Neural progenitor cell (in vitro differentiated cells): ENCODE data around the gene NBEAL1. TPM values are rescaled to one million over a fixed set of nuclear protein-coding genes. Genes with fewer than 3 reads are reported as not detected.

Experiments
- DNase-seq: peaks from one replicate; pipeline ENCODE4 v3.0.0-alpha.2; 2016; ENCODE audit warnings: low spot score
- H2AFZ ChIP-seq: fragments of 200-600 bp; sonication (generic); replicated peaks from 2 replicates; pipeline ENCODE4 v1.6.1; 2016; ENCODE audit warnings: antibody characterized with exemption
- H3F3A ChIP-seq: fragments of 200-600 bp; sonication (generic); 2 replicates; pipeline ENCODE4 v1.6.1; 2016; ENCODE audit warnings: antibody characterized with exemption, low read depth
- H3K27ac ChIP-seq: fragments of 200-600 bp; sonication (generic); 2 replicates; pipeline ENCODE4 v1.5.1; 2016; ENCODE audit warnings: mild to moderate bottlenecking
- H3K27me3 ChIP-seq: fragments of 200-600 bp; sonication (generic); 2 replicates; pipeline ENCODE4 v1.6.1; 2016; ENCODE audit warnings: mild to moderate bottlenecking, moderate library complexity
- H3K36me3 ChIP-seq: fragments of 200-600 bp; sonication (generic); 2 replicates; pipeline ENCODE4 v1.5.1; 2016
- H3K4me1 ChIP-seq: fragments of 200-600 bp; sonication (generic); 2 replicates; pipeline ENCODE4 v1.6.1; 2016; ENCODE audit warnings: mixed run types
- H3K4me2 ChIP-seq: fragments of 200-600 bp; sonication (generic); 2 replicates; pipeline ENCODE4 v1.6.1; 2016
- H3K4me3 ChIP-seq: fragments of 200-600 bp; sonication (generic); 2 replicates; pipeline ENCODE4 v1.5.1; 2016
- H3K79me2 ChIP-seq: fragments of 200-600 bp; sonication (generic); 2 replicates; pipeline ENCODE4 v1.6.1; 2016; ENCODE audit warnings: low read depth
- H3K9ac ChIP-seq: fragments of 200-600 bp; sonication (generic); 2 replicates; pipeline ENCODE4 v1.6.1; 2016
- H3K9me3 ChIP-seq: fragments of 200-600 bp; sonication (generic); 2 replicates; pipeline ENCODE4 v1.5.1; 2016; ENCODE audit warnings: low read depth
- H4K20me1 ChIP-seq: fragments of 200-600 bp; sonication (generic); 2 replicates; pipeline ENCODE4 v1.6.1; 2016; ENCODE audit warnings: low read depth
- H3K27ac Mint-ChIP-seq: 3 replicates; pipeline ENCODE4 v1.8.0; 2021; ENCODE audit warnings: mixed read lengths
- H3K27me3 Mint-ChIP-seq: 2 replicates; pipeline ENCODE4 v1.8.0; 2022; ENCODE audit warnings: low read depth, mild to moderate bottlenecking, inconsistent platforms, moderate library complexity, mixed read lengths; ENCODE audit not compliant: insufficient read depth
- H3K36me3 Mint-ChIP-seq: 3 replicates; pipeline ENCODE4 v1.8.0; 2021; ENCODE audit warnings: mixed read lengths
- H3K4me1 Mint-ChIP-seq: 3 replicates; pipeline ENCODE4 v1.8.0; 2021; ENCODE audit warnings: mixed read lengths
- H3K4me3 Mint-ChIP-seq: 3 replicates; pipeline ENCODE4 v1.8.0; 2021; ENCODE audit warnings: mild to moderate bottlenecking, moderate library complexity, mixed read lengths
- H3K9me3 Mint-ChIP-seq: 3 replicates; pipeline ENCODE4 v1.8.0; 2020; ENCODE audit warnings: mixed read lengths
- EZH2 ChIP-seq: fragments of 200-600 bp; sonication (generic); IDR thresholded peaks from 2 replicates; pipeline ENCODE4 v1.6.1; 2017; ENCODE audit warnings: antibody characterized with exemption, mild to moderate bottlenecking, moderate library complexity
- EZH2phosphoT487 ChIP-seq: fragments of 200-600 bp; sonication (generic); IDR thresholded peaks from 2 replicates; pipeline ENCODE4 v1.6.1; 2017; ENCODE audit warnings: antibody characterized with exemption
- total RNA-seq: library from RNA; depleted of rRNA; stranded (reverse); fragments of >200 nt; gene quantifications from 2 replicates; pipeline ENCODE4 v1.2.3, GENCODE V29; 2015; ENCODE audit warnings: low replicate concordance
- TF ChIP-seq, protein P1 (sequence below): fragments of 200-600 bp; sonication (generic); IDR thresholded peaks from 2 replicates; pipeline ENCODE4 v1.5.1; 2017; ENCODE audit warnings: antibody characterized with exemption, mild to moderate bottlenecking

The NBEAL1 gene
- total RNA-seq, 1 donor from 2014 or later = 10.3 TPM

DNA sequence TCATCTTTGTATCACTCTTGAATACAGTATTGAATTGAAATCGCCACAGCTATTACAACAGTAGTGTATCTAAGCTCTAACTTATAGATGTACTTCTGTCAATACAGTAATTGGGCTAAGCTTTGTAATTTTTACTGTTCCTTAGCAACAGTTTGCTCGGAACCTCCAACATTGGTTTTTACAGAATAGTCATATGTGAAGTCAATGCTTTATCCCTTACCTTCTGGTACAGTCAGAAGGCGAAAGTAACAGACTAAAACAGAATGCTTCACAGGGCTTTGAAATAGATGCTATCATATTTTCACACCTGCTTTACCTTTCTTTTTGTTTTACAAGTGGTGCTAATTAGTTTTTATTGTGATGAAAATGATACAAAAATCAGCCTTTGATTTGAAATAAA is 177.3 kb downstream of the NBEAL1 start:
- no peak overlapping the region for H3K4me3 Mint-ChIP-seq
- no peak for TF ChIP-seq EZH2
- TF ChIP-seq, protein P1, sequence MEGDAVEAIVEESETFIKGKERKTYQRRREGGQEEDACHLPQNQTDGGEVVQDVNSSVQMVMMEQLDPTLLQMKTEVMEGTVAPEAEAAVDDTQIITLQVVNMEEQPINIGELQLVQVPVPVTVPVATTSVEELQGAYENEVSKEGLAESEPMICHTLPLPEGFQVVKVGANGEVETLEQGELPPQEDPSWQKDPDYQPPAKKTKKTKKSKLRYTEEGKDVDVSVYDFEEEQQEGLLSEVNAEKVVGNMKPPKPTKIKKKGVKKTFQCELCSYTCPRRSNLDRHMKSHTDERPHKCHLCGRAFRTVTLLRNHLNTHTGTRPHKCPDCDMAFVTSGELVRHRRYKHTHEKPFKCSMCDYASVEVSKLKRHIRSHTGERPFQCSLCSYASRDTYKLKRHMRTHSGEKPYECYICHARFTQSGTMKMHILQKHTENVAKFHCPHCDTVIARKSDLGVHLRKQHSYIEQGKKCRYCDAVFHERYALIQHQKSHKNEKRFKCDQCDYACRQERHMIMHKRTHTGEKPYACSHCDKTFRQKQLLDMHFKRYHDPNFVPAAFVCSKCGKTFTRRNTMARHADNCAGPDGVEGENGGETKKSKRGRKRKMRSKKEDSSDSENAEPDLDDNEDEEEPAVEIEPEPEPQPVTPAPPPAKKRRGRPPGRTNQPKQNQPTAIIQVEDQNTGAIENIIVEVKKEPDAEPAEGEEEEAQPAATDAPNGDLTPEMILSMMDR = no peak
- TF ChIP-seq EZH2phosphoT487 = no peak
- no peaks in the 10 kb centered on the region for H3K4me1 Mint-ChIP-seq

DNA sequence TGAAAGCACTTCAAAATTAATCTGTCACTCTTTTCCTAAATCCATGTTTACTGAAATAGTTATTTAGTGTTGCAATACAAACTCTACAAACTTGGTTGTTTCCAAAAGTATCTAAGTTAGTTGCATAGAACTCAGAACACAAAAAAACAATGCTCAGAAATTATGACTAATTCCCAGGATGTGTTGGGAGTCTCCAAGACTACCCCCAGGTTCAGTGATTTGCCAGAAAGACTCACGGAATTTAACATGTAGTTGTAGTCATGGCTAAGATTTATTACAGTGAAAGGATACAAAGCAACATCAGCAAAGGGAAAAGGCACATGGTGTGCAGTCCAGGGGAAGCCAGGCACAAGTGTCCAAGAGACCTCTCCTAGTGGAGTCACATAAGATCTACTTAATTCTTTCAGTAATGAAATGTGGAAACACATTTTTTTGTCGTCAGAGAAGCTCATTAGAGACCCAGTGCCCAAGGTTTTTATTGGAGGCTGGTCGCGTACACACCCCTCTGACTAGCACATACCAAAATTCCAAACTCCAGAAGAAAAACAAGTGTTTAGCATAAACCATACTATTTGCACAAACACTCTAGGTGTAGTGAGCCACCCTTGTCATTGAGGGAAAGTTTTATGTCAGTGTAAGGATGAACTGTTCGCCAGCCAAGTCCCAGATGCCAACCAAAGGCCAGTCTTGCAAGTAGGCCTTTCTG is 180.8 kb downstream of the NBEAL1 start:
- H3F3A ChIP-seq = peaks cover 3% of the 10 kb centered on the region
- peaks cover 5% of the 10 kb centered on the region for H3K36me3 Mint-ChIP-seq
- H2AFZ ChIP-seq = no peak overlapping the region
- no peaks in the 10 kb centered on the region for H3K4me1 ChIP-seq
- no peak overlapping the region for H3K4me3 Mint-ChIP-seq
- TF ChIP-seq, protein P1 = no peak
- no peaks in the 10 kb centered on the region for H3K79me2 ChIP-seq
- no peak overlapping the region for H3K4me3 ChIP-seq
- H3K27ac Mint-ChIP-seq = peak overlapping the region; percentile 75
- H3K27ac ChIP-seq = no peak overlapping the region
- H3K9me3 ChIP-seq = no peaks in the 10 kb centered on the region
- H3K9me3 Mint-ChIP-seq = no peaks in the 10 kb centered on the region
- H4K20me1 ChIP-seq = no peaks in the 10 kb centered on the region
- no peaks in the 10 kb centered on the region for H3K4me1 Mint-ChIP-seq
- H3K27me3 Mint-ChIP-seq = no peaks in the 10 kb centered on the region
- H3K4me2 ChIP-seq = no peak overlapping the region
- H3K36me3 ChIP-seq = no peaks in the 10 kb centered on the region
- no peaks in the 10 kb centered on the region for H3K27me3 ChIP-seq
- DNase-seq = no peak
- H3K9ac ChIP-seq = no peak overlapping the region

More for the DNA sequence above, 177.3 kb downstream of the NBEAL1 start:
- Mint-ChIP-seq H3K9me3 (no peaks in the 10 kb centered on the region), H3K27me3 (no peaks in the 10 kb centered on the region), H3K27ac (no peak overlapping the region), H3K36me3 (peaks cover 9% of the 10 kb centered on the region)
- H3K79me2 ChIP-seq = no peaks in the 10 kb centered on the region
- no peak overlapping the region for H3K27ac ChIP-seq
- H4K20me1 ChIP-seq = no peaks in the 10 kb centered on the region
- H2AFZ ChIP-seq = no peak overlapping the region
- H3K9me3 ChIP-seq = no peaks in the 10 kb centered on the region
- H3K36me3 ChIP-seq = peaks cover 5% of the 10 kb centered on the region
- no peak for DNase-seq
- H3F3A ChIP-seq = peaks cover 3% of the 10 kb centered on the region
- no peaks in the 10 kb centered on the region for H3K4me1 ChIP-seq
- no peaks in the 10 kb centered on the region for H3K27me3 ChIP-seq
- H3K4me3 ChIP-seq = no peak overlapping the region
- H3K9ac ChIP-seq = no peak overlapping the region
- no peak overlapping the region for H3K4me2 ChIP-seq

DNA sequence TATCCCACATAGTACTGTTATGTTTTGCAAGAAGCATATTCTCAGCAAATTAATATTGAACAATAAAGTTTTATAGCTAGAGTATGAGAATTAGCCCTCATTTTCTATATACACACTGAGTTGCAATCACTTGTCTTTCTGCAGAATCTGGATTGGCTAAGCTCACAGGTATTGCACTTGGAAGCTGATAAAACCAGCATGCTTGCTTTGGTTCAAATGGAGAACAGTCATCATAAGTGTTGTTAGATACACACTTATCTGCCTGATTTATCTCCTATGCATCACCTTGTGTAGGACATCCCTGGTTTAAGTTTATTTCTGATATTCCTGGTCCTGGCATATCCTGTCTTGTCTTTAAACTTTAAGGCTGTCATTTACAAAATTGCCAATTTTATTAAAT is 186.2 kb downstream of the NBEAL1 start:
- Mint-ChIP-seq H3K27ac (no peak overlapping the region), H3K9me3 (peaks cover 3% of the 10 kb centered on the region), H3K27me3 (no peaks in the 10 kb centered on the region), H3K4me3 (no peak overlapping the region), H3K36me3 (peaks cover 5% of the 10 kb centered on the region), H3K4me1 (no peaks in the 10 kb centered on the region)
- Histone ChIP-seq H3K4me3 (no peak overlapping the region), H4K20me1 (no peaks in the 10 kb centered on the region), H3K4me1 (no peaks in the 10 kb centered on the region), H3F3A (no peaks in the 10 kb centered on the region), H3K27me3 (no peaks in the 10 kb centered on the region), H3K9ac (no peak overlapping the region), H3K27ac (no peak overlapping the region), H2AFZ (no peak overlapping the region), H3K79me2 (no peaks in the 10 kb centered on the region), H3K4me2 (no peak overlapping the region), H3K9me3 (no peaks in the 10 kb centered on the region), H3K36me3 (peaks cover 8% of the 10 kb centered on the region)
- no peak for TF ChIP-seq EZH2
- TF ChIP-seq, protein P1 = no peak
- TF ChIP-seq EZH2phosphoT487 = no peak
- DNase-seq = no peak
